Suprapubic skin (tissue), 4 donors: ENCODE data around the gene CDC42EP2.

ENCODE experiments used
- CTCF ChIP-seq, 2 donors: fragments of 200-600 bp in 1 of 2; fragments of 450-650 bp in 1 of 2; sonication (generic) in 1 of 2; IDR thresholded peaks; one replicate each; pipeline ENCODE4 v1.5.1; 2016 to 2019; ENCODE audit warnings: antibody characterized with exemption in 2 of 2, mild to moderate bottlenecking in 1 of 2, moderate library complexity in 1 of 2
- POLR2A ChIP-seq, 2 donors: fragments of 450-650 bp; IDR thresholded peaks; one replicate each; pipeline ENCODE4 v1.6.1; 2017; ENCODE audit warnings: antibody characterized with exemption in 2 of 2, mild to moderate bottlenecking in 2 of 2, moderate library complexity in 2 of 2
- POLR2AphosphoS5 ChIP-seq, 3 donors: sonication (generic); formaldehyde crosslinking; IDR thresholded peaks; one replicate each; pipeline ENCODE4 v1.6.1; 2017; ENCODE audit warnings: antibody characterized with exemption in 3 of 3

GRCh38 chr11:65303555-65303954 lies 11.1 kb upstream of the CDC42EP2 start:
- TF ChIP-seq CTCF (IDR thresholded peaks at IDR 0.05) = no peak
- no peak for TF ChIP-seq POLR2AphosphoS5 (IDR thresholded peaks at IDR 0.05)
- TF ChIP-seq POLR2A (IDR thresholded peaks at IDR 0.05) = no peak
